Panc1 (cell line): ENCODE results near the gene SCRN1.

Source experiments
- POLR2AphosphoS5 ChIP-seq: IDR thresholded peaks from 2 replicates; pipeline ENCODE4 v1.6.1; 2012; ENCODE audit warnings: mild to moderate bottlenecking, low read depth, low read length, moderate library complexity
- SIN3A ChIP-seq: IDR thresholded peaks from 2 replicates; pipeline ENCODE4 v1.6.1; 2012; ENCODE audit warnings: low read depth, mild to moderate bottlenecking, low read length, moderate library complexity, borderline replicate concordance; ENCODE audit not compliant: insufficient read depth
- TCF7L2 ChIP-seq: IDR thresholded peaks from 2 replicates; pipeline ENCODE4 v1.6.1; 2011; ENCODE audit warnings: mild to moderate bottlenecking, low read depth, low read length, inconsistent platforms
- TF ChIP-seq, protein P1 (sequence below): fragments of 450-650 bp; IDR thresholded peaks from 2 replicates; pipeline ENCODE4 v1.5.1; 2017; ENCODE audit warnings: mild to moderate bottlenecking
- TF ChIP-seq, protein P2 (sequence below), 2 experiments: IDR thresholded peaks; 2 replicates each; pipeline ENCODE4 v1.6.1; 2011 to 2012; ENCODE audit warnings: low read depth in 2 of 2, control low read depth in 1 of 2, low read length in 1 of 2, mild to moderate bottlenecking in 1 of 2, moderate library complexity in 1 of 2; ENCODE audit not compliant: insufficient read depth in 1 of 2

DNA sequence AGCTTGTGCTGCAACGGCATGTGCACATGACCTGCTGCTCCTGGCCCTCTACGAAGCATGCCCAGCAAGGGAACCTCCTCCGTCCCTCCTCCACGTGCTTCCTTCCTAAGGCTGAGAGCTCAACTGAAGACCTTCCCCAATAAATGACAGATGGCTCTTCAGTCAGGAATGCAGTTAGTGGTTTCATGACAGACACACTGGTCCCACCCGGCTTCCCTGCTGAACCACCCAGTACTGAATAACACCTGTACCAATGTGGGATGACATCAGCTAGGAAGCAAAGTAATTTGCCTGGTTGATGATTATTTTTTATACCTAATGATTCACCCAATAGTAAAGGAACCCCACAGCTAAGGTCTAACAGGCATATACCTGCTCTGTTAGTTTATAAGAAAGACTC, 69.1 kb downstream of the SCRN1 start:
- TF ChIP-seq, protein P1, sequence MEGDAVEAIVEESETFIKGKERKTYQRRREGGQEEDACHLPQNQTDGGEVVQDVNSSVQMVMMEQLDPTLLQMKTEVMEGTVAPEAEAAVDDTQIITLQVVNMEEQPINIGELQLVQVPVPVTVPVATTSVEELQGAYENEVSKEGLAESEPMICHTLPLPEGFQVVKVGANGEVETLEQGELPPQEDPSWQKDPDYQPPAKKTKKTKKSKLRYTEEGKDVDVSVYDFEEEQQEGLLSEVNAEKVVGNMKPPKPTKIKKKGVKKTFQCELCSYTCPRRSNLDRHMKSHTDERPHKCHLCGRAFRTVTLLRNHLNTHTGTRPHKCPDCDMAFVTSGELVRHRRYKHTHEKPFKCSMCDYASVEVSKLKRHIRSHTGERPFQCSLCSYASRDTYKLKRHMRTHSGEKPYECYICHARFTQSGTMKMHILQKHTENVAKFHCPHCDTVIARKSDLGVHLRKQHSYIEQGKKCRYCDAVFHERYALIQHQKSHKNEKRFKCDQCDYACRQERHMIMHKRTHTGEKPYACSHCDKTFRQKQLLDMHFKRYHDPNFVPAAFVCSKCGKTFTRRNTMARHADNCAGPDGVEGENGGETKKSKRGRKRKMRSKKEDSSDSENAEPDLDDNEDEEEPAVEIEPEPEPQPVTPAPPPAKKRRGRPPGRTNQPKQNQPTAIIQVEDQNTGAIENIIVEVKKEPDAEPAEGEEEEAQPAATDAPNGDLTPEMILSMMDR: no peak
- no peak for TF ChIP-seq SIN3A
- TF ChIP-seq POLR2AphosphoS5: no peak
- TF ChIP-seq, protein P2, sequence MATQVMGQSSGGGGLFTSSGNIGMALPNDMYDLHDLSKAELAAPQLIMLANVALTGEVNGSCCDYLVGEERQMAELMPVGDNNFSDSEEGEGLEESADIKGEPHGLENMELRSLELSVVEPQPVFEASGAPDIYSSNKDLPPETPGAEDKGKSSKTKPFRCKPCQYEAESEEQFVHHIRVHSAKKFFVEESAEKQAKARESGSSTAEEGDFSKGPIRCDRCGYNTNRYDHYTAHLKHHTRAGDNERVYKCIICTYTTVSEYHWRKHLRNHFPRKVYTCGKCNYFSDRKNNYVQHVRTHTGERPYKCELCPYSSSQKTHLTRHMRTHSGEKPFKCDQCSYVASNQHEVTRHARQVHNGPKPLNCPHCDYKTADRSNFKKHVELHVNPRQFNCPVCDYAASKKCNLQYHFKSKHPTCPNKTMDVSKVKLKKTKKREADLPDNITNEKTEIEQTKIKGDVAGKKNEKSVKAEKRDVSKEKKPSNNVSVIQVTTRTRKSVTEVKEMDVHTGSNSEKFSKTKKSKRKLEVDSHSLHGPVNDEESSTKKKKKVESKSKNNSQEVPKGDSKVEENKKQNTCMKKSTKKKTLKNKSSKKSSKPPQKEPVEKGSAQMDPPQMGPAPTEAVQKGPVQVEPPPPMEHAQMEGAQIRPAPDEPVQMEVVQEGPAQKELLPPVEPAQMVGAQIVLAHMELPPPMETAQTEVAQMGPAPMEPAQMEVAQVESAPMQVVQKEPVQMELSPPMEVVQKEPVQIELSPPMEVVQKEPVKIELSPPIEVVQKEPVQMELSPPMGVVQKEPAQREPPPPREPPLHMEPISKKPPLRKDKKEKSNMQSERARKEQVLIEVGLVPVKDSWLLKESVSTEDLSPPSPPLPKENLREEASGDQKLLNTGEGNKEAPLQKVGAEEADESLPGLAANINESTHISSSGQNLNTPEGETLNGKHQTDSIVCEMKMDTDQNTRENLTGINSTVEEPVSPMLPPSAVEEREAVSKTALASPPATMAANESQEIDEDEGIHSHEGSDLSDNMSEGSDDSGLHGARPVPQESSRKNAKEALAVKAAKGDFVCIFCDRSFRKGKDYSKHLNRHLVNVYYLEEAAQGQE (IDR thresholded peaks at IDR 0.05; ENCODE audit: insufficient read depth in 1 of 2, low read depth in 2 of 2, low read length in 1 of 2): no peak
- TF ChIP-seq TCF7L2: no peak
